HG03342 (cell line): ENCODE measurements around the gene LIAS.
A peak's percentile ranks its signal among the peaks of the same experiment; 100 is the strongest.
"Not testable (repeated sequence)": the region's sequence is repeated elsewhere in the genome, so short reads cannot be mapped to it uniquely, and the experiment has no call there.

ENCODE experiments used
- ATAC-seq: cut with Tn5 transposase; IDR thresholded peaks from one replicate; pipeline ENCODE4 v1.9.1; 2021; ENCODE audit warnings: mild to moderate bottlenecking, moderate library complexity; ENCODE audit not compliant: unreplicated experiment

The LIAS gene

DNA sequence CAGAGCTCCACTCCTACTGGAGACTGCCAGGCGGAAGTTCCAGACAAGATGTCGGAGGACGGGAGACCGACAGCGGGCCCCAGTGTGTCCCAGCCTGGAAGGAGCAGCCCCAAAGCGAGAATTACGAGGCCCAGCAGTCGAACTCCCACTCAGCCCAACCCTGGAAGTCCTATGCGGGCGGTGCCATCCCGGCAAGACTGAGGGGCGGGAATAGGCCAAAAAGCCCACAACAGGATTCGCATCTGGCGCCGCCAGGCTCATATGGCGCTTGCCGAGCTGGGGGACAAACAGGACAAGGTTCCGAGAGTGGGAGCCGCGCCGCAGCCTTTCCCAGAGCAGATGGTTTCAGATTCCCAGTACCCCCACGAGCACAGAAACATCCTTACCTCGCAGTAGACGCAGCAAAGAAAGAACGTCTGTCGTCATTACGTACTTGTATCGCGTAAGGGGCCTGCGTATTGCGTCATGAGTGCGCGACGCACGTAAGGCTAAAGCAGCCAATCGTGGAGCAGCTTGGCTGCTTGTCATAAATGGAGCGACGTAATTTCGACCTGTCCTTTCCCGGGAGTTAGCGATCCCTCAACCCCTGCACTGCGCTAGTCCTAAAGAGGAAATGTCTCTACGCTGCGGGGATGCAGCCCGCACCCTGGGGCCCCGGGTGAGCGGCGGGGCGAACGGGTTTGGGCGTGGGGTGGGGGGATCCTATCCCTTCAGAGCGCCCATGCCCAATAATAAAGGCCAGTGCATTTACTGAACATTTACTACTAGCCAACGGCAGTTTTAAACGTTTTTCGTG, at the start of gene LIAS, which contains the start of gene RPL9:
Gene LIAS, plus strand, starts transcription at position 552 of the 796 bp plus-strand sequence. Its CDS starts 62 bp downstream, at position 614.
Gene RPL9, minus strand, starts transcription at position 418 of the 796 bp plus-strand sequence. CDS start 483 bp downstream, outside the sequence.
- peak; percentile 81 for ATAC-seq

DNA sequence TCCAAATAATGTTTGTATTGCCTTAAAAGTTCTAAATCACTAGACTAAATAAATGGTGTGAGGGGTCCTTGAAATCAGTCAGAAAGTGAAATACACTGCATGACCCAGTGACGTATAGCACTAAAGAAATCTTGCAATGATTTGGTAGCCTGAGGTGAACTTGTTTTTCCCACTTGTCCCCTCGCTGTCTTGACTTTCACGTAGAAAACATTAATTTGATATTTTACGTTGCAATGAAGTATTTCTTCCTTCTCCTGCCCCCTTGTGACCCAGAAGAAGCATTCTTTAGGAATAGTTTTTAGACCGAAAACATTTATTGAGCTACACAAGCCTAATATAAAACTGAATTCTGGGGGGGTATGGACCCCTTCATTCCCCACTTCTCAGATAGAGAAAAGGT, 48.4 kb upstream of the LIAS start:
- no peak for ATAC-seq

DNA sequence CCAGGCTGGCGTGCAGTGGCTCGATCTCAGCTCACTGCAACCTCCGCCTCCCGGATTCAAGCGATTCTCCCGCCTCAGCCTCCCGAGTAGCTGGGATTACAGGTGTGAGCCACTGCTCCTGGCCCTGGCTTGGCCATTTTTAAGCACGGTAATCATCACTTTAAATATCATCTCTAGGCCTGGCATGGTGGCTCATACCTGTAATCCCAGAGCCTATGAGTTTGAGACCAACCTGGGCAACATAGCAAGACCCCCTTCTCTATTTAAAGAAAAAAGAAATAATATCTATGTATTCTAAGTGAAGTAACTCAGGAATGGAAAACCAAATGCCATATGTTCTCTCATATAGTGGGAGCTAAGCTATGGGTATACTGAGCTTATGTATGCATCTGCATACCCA, 47.3 kb upstream of the LIAS start:
- ATAC-seq, result not testable (repeated sequence)

DNA sequence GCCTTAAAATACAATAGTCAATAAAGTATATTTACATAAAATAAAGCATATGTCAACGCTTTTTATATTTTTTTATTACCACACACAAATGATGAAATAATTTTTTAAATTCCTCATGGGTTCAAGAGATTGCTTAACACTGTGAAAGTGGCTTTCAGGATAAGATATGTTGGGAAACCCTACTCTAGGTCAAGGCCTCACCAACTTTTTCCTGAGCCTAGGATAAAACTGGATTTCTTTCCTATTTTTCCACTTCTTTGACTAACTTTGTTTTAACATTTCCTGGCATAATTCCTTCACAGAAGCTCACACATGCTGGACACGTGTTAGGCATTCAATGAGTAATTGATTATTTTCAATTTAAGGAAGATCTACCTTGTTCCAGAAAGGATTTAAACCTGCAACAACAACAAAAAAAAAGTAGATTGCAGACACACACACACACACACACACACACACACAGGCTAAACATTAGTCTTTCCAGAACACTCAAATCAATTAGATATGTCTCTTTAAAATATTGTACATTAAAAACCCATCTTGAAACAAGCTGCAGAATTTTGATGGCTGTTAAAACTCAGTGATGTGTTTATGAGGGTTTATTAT, 43.1 kb upstream of the LIAS start:
- no peak for ATAC-seq

DNA sequence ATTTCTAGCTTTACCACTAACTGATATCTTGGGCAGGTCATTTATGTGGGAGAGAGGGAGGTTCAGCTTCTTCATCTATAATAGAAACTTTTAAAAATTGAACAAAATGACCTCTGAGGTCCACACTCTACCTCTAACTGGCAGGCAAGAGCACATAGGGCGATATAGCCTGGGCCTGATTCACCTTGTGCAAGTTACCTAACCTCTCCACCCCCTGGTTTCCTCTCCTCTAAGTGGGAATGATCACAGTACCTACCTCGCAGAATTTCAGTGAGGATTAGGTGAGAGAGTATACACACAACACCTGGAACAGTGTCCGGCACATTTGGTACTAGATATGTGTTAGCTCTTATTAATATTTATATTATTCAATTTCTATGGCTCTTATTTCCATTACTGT, 36.6 kb upstream of the LIAS start:
- ATAC-seq, result no peak

DNA sequence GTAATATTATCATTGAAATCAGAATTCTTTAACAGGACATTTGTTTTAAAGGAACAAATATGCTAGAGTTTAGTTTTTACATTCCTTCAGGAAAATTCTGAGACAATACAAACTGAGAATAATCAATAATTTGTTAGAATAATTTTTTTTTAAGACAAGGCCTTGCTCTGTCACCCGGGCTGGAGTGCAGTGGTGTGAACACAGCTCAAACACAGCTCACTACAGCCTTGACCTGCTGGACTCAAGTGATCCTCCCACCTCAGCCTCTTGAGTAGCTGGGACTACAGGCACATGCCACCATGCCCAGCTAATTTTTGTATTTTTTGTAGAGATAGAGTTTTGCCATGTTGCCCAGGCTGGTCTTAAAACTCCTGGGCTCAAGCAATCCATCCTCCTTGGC, 33.6 kb upstream of the LIAS start:
- not testable (repeated sequence) for ATAC-seq

DNA sequence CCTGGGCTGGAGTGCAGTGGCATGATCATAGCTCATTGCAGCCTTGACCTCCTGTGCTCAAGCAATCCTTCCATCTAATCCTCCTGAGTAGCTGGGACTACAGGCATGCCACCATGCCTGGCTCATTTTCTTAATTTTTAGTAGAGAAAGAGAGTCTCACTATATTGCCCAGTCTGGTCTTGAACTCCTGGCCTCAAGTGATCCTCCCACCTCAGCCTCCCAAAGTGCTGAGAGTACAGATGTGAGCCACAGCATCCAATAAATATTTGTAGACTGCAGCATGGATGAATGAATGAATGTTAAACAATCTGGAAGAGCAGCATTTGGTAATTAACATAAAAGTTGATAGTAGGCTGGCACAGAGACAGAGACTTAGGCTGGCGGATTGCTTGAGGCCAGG, 32.1 kb upstream of the LIAS start:
- ATAC-seq, result no peak

DNA sequence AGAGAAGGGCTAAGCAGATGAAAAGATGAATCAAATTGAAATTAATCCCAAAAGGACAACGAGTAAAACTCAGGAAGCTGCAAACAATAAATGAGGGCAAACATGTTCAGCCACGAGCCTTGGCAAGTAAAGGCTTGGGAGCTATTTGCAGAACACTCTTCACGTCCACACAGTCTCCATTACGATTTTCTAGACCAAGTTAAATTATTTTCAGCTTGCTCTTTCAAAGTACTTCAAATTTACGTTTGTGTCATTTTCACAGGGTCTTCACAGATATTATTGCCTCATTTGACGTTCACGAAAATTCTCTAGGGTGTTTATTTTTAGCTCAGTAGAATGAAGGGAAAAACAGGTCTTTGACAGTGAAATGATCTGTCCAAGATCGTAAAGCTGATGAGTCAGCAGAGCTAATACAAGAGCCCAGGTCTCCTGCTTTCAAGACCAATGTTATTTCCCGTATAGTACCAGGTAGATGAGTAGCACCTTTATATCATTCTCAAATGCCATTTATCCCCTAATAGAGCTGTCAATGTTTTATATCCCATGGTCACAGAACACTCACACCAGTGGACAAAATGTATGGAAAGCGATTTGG, 31.2 kb upstream of the LIAS start:
- no peak for ATAC-seq

DNA sequence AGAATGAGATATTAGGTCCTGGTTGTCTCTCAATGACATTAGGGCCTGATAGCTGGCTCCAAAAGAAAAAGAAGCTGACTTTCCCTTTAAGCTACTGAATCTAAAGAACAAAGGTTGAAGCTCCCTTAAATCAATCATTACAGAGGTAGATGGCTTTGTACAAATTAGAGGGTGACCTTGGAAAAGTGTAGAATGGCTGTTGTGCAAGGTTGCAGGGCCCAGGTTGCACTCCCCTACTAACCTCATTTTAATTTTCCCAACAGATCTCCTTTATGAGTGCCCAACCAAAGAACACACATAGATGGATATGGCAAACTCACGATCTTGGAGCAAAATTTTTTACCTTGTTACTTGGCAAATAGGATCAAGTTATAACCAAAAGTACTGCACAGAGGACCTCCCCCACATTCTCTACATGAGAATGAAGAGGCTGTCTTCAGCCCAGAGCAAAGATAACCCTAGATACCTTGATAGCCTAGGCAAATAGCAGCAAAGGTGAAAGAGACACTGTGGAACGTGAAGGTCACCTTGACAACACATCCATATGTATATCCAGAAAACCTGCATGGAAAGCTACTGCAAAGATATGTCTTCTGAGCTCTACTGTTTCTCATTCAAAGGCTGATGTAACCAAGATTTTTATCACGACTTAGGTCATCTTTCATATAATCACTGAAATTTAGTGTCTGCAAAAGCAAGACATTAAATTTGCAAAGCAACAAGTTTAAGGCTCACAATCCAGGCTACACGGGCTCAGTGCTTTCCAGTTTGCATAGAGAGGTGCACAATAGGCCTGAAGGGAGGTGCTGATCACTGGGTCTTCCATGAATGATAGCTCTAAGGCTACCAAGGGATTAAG, 29.2 kb upstream of the LIAS start:
- no peak for ATAC-seq

DNA sequence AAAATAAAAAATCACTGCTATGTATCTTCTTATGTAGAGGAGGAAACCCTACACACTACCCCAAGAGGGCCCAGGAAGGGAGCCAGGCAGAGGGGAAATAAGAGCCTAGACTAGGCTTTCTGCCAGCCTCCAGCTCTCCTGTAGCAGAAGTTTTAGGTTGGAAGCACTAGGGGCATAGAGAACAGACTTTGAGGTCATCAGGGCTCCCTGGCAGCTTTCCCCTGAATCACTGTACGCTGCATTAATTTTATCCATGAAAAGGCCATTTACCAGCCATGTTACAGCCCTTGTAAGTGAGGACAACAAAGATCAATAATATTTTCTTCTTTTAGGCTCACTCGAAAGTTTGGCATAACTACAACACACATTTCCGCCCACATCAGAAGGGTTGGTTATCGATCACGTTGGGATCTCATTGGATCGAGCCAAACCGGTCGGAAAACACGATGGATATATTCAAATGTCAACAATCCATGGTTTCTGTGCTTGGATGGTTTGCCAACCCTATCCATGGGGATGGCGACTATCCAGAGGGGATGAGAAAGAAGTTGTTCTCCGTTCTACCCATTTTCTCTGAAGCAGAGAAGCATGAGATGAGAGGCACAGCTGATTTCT, 24.9 kb upstream of the LIAS start:
- no peak for ATAC-seq

DNA sequence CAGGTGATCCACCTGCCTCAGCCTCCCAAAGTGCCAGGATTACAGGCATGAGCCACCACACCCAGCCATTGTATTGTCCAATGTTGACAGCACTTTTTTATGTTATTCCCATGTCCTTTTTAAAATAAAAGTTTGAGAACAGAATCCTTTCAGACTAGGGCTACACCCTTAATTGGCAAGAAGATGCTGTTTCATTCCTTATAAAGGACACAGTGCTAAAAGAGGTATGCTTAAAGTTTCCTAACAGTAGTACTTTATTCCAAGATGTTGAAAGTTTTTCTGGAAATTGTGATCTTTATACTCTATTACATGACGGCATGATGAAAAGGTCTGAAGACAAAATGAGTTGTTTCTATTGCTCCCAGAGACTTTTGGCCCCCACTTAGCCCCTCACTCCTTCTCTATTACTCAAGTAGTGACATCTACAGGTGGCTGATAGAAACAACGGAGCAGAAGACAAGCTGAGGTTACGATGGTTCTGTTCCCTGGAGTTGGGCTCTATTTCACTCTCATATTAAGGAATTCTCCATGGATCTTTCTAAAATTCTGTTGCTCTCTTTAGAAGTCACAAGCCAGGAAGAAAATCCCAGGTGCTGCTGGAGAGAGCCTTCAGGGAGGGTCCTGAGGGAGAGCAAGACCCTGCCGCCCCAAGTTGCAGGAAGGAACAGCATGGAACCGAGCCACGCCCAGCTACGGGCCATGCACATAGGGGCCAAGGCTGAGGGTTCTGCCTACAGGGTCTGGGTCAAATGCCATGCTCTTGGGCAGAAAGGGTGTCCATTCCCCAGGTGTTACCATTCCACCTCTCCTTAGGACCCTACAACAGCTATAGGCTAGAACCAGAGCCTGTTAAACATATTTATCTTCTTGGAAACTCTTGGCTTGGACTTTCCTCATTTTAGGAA, 22.9 kb upstream of the LIAS start:
- no peak for ATAC-seq

DNA sequence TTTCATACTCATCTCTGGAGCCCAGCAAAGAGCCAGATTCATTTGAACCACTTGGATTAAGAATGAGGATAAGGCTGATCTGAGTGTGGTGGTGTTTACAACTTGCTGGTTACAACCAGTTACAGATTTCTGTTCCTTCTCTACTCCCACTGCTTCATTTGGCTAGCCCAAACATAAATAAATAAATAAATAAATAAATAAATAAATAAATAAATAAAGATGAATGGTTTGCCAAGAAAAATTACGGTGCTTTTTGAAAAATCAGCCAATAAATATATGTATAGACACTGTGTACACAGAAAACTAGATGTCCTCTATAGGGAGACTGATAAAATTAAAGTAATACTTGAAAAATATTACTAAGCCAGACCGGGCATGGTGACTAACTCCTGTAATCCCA, 17.3 kb upstream of the LIAS start:
- ATAC-seq, result no peak

DNA sequence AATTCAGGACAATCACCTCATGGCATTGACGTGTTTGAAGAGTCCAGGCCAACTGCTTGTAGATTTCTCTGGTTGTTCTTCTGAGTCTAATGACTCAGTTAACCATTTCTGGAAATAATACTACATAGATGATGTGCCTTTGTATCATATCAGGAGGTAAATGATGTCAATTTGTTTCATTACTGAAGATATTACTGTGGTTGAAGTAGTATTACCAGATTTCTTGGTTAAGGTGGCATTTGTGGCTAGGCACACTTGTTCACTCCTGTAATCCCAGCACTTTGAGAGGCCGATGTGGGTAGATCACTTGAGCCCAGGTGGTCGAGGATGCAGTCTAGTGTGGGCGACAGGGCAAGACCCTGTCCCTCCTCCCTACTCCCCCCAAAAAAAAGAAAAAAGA, 15.9 kb upstream of the LIAS start:
- no peak for ATAC-seq

DNA sequence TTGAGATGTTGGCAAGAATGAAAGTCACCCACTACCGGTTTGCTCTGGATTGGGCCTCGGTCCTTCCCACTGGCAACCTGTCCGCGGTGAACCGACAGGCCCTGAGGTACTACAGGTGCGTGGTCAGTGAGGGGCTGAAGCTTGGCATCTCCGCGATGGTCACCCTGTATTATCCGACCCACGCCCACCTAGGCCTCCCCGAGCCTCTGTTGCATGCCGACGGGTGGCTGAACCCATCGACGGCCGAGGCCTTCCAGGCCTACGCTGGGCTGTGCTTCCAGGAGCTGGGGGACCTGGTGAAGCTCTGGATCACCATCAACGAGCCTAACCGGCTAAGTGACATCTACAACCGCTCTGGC, 12.4 kb upstream of the LIAS start:
- ATAC-seq, result no peak

DNA sequence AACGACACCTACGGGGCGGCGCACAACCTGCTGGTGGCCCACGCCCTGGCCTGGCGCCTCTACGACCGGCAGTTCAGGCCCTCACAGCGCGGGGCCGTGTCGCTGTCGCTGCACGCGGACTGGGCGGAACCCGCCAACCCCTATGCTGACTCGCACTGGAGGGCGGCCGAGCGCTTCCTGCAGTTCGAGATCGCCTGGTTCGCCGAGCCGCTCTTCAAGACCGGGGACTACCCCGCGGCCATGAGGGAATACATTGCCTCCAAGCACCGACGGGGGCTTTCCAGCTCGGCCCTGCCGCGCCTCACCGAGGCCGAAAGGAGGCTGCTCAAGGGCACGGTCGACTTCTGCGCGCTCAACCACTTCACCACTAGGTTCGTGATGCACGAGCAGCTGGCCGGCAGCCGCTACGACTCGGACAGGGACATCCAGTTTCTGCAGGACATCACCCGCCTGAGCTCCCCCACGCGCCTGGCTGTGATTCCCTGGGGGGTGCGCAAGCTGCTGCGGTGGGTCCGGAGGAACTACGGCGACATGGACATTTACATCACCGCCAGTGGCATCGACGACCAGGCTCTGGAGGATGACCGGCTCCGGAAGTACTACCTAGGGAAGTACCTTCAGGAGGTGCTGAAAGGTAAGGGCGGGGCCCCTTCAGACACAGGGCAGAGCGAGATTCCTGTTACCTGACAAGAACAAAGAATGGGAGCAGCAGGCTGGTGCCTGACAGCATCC, 11.8 kb upstream of the LIAS start:
- peak; percentile 90 for ATAC-seq

DNA sequence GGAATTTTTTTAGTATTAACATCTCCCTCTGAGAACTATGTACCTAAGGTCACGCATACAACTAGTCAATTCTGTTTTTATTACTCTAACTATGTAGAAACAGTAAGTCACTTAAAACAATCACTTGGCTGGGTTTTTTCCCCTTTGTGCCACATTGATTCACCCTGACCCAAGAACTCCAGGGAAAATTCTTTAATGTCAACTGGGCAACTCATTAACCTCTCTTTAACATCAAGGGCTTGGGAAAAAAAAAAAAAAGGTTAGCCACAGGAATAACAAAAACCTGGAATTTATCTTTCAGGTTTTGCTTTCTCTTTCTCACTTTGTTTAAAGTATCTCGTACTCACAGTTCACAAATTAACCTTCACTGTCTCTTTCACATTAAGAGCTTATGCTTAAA, 8.2 kb upstream of the LIAS start:
- no peak for ATAC-seq

DNA sequence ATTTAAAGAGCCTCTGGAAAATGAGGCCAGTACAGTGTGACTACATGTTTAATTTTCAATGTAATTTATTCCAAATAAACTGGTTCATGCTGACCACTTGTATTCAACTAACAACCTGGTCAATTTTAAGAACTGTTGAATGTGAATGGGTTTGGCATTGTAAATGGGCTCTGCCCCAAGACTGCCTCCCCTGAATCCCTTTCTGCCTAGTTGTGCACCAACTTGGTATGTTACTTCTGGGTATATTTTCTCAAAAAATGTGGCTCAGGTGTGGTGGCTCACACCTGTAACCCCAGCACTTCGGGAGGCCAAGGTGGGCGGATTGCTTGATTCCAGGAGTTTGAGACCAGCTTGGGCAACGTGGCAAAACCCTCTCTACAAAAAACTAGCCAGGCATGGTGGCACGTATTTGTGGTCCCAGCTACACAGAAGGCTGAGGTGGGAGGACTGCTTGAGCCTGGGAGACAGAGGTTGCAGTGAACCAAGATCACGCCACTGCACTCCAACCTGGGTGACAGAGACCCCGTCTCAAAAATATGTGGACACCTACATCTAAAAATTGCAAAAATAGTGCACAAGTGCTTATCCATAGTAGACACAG, 7.3 kb upstream of the LIAS start:
- no peak for ATAC-seq

DNA sequence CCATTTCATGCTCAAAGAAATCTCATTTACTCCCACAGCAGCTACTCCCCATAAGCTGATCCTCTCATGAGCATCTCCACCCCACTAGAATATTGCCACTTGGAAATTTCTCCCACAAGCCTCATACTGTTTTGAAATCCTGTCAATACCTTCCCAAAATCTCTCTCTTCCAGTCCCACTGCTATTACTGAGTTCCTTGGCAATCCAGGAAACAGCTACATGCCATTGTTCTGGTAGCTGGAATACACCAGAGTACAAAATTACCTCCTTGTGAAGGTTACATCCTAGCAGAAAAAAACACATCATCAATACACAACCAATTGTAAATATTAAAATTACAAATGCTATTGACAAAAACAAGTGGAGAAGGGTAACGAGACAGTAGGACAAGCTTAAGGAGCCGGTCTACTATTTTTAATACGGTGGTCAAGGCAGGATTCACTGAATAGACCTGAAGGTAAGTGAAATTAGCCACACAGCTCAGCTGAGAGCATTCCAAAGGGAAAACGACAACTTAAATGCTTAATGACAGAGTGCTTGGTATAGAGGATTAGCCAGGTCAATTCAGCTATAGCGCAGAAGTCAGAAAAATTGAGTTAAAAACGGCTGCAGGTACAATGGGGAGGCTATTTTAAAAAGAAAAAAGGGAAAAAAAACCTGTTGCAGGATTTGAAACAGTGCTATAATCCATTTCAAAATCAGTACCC, 6.5 kb upstream of the LIAS start:
- ATAC-seq, result no peak
